SK-N-SH treated with all-trans-retinoic acid at 6 μM for 48 hours (cell line): ENCODE results near the gene PRKAG3.
"Not testable (repeated sequence)": the region's sequence is repeated elsewhere in the genome, so short reads cannot be mapped to it uniquely, and the experiment has no call there.

Source experiments
- ATAC-seq: fragments of 200-7000 bp; cut with Tn5 transposase; 3 replicates; pipeline ENCODE4 v1.9.1; 2020; ENCODE audit warnings: mild to moderate bottlenecking, moderate library complexity
- ARNTL ChIP-seq: fragments of 450-650 bp; formaldehyde crosslinking; IDR thresholded peaks from 2 replicates; pipeline ENCODE4 v1.5.0; 2020; ENCODE audit warnings: low read depth, mild to moderate bottlenecking, moderate library complexity, borderline replicate concordance
- BACH2 ChIP-seq: fragments of 250-450 bp; sonication (Bioruptor Pico); IDR thresholded peaks from 2 replicates; pipeline ENCODE4 v1.9.0; 2021; ENCODE audit warnings: mild to moderate bottlenecking, borderline replicate concordance
- CREB5 ChIP-seq: fragments of 250-450 bp; sonication (Bioruptor Pico); IDR thresholded peaks from 2 replicates; pipeline ENCODE4 v1.5.1; 2020; ENCODE audit warnings: low read depth, mild to moderate bottlenecking, moderate library complexity
- CSDC2 ChIP-seq: fragments of 250-450 bp; sonication (Bioruptor Pico); IDR thresholded peaks from 2 replicates; pipeline ENCODE4 v1.5.0; 2020; ENCODE audit warnings: mild to moderate bottlenecking, moderate library complexity
- CSRNP3 ChIP-seq: fragments of 250-450 bp; sonication (Bioruptor Pico); IDR thresholded peaks from 2 replicates; pipeline ENCODE4 v1.5.1; 2021; ENCODE audit warnings: mild to moderate bottlenecking, moderate library complexity
- ESRRG ChIP-seq: fragments of 250-450 bp; sonication (Bioruptor Pico); IDR thresholded peaks from 2 replicates; pipeline ENCODE4 v1.6.1; 2021; ENCODE audit warnings: mild to moderate bottlenecking
- GLIS3 ChIP-seq: fragments of 250-450 bp; sonication (Bioruptor Pico); IDR thresholded peaks from 2 replicates; pipeline ENCODE4 v1.5.0; 2020; ENCODE audit warnings: mild to moderate bottlenecking, moderate library complexity
- ISL1 ChIP-seq: fragments of 250-450 bp; sonication (Bioruptor Pico); IDR thresholded peaks from 2 replicates; pipeline ENCODE4 v2.1.2; 2022; ENCODE audit warnings: mild to moderate bottlenecking, moderate library complexity
- OSR1 ChIP-seq: fragments of 250-450 bp; sonication (Bioruptor Pico); IDR thresholded peaks from 2 replicates; pipeline ENCODE4 v1.8.0; 2022; ENCODE audit warnings: moderate library complexity, mild to moderate bottlenecking, inconsistent platforms
- POU6F1 ChIP-seq: fragments of 250-450 bp; sonication (Bioruptor Pico); IDR thresholded peaks from 2 replicates; pipeline ENCODE4 v1.8.0; 2021; ENCODE audit warnings: low read depth, mild to moderate bottlenecking, moderate library complexity, borderline replicate concordance
- PPARA ChIP-seq: fragments of 250-450 bp; sonication (Bioruptor Pico); IDR thresholded peaks from 2 replicates; pipeline ENCODE4 v1.5.0; 2020; ENCODE audit warnings: mild to moderate bottlenecking, borderline replicate concordance
- RARB ChIP-seq: fragments of 250-450 bp; sonication (Bioruptor Pico); IDR thresholded peaks from 2 replicates; pipeline ENCODE4 v1.8.0; 2021; ENCODE audit warnings: mild to moderate bottlenecking, moderate library complexity
- TCF4 ChIP-seq: fragments of 250-450 bp; sonication (Bioruptor Pico); IDR thresholded peaks from 2 replicates; pipeline ENCODE4 v1.8.0; 2021; ENCODE audit warnings: mild to moderate bottlenecking, moderate library complexity, borderline replicate concordance
- TOX ChIP-seq: fragments of 250-450 bp; sonication (Bioruptor Pico); IDR thresholded peaks from 2 replicates; pipeline ENCODE4 v1.8.0; 2021; ENCODE audit warnings: mild to moderate bottlenecking, moderate library complexity, borderline replicate concordance
- TSHZ2 ChIP-seq: fragments of 250-450 bp; sonication (Bioruptor Pico); IDR thresholded peaks from 2 replicates; pipeline ENCODE4 v1.5.0; 2020; ENCODE audit warnings: mild to moderate bottlenecking, moderate library complexity
- ZC3H10 ChIP-seq: fragments of 250-450 bp; sonication (Bioruptor Pico); IDR thresholded peaks from 2 replicates; pipeline ENCODE4 v1.5.1; 2021; ENCODE audit warnings: mild to moderate bottlenecking, moderate library complexity
- ZFP30 ChIP-seq: fragments of 450-650 bp; formaldehyde crosslinking; IDR thresholded peaks from 2 replicates; pipeline ENCODE4 v1.5.0; 2022; ENCODE audit warnings: mild to moderate bottlenecking, moderate library complexity
- ZNF565 ChIP-seq: fragments of 450-650 bp; formaldehyde crosslinking; conservative IDR thresholded peaks from 2 replicates; pipeline ENCODE4 v1.5.0; 2020; ENCODE audit warnings: low read depth, mild to moderate bottlenecking, moderate library complexity
- ZNF70 ChIP-seq: fragments of 450-650 bp; formaldehyde crosslinking; IDR thresholded peaks from 2 replicates; pipeline ENCODE4 v1.5.0; 2020; ENCODE audit warnings: mild to moderate bottlenecking, moderate library complexity
- ZNF8 ChIP-seq: fragments of 450-650 bp; formaldehyde crosslinking; IDR thresholded peaks from 2 replicates; pipeline ENCODE4 v1.5.0; 2020; ENCODE audit warnings: mild to moderate bottlenecking, moderate library complexity

PRKAG3 gene

GRCh38 chr2:218780046-218780445 lies 51.6 kb downstream of the PRKAG3 start:
- no peak for ATAC-seq
- TF ChIP-seq TCF4 (CRISPR knock-in tag) (no peak), ZNF565 (no peak)

GRCh38 chr2:218777276-218777990 lies 54.2 kb downstream of the PRKAG3 start:
- TF ChIP-seq ZNF565 = no peak
- no peak for TF ChIP-seq TCF4 (CRISPR knock-in tag)
- no peak for TF ChIP-seq ZC3H10 (CRISPR knock-in tag)
- TF ChIP-seq CSRNP3 (CRISPR knock-in tag) = no peak
- no peak for TF ChIP-seq TSHZ2 (CRISPR knock-in tag)
- TF ChIP-seq ZNF70 (CRISPR knock-in tag) = no peak
- TF ChIP-seq, all 23 proteins: peak for 0
- ATAC-seq = no peak

GRCh38 chr2:218776488-218776887 lies 55.1 kb downstream of the PRKAG3 start:
- no peak for ATAC-seq
- TF ChIP-seq TOX (CRISPR knock-in tag) = no peak
- no peak for TF ChIP-seq ARNTL
- TF ChIP-seq ESRRG (CRISPR knock-in tag) = no peak
- TF ChIP-seq BACH2 (CRISPR knock-in tag) = no peak
- TF ChIP-seq CSRNP3 (CRISPR knock-in tag) = no peak
- no peak for TF ChIP-seq ZNF8 (CRISPR knock-in tag)
- TF ChIP-seq ZC3H10 (CRISPR knock-in tag) = no peak

- no peak for TF ChIP-seq ZNF8 (CRISPR knock-in tag)
- no peak for TF ChIP-seq CREB5 (CRISPR knock-in tag)
- no peak for TF ChIP-seq ZNF565
- no peak for TF ChIP-seq ZFP30 (CRISPR knock-in tag)
- no peak for TF ChIP-seq ZNF70 (CRISPR knock-in tag)
- no peak for TF ChIP-seq OSR1 (CRISPR knock-in tag)
- no peak for TF ChIP-seq RARB (CRISPR knock-in tag)
- no peak for TF ChIP-seq CSDC2
- TF ChIP-seq PPARA (CRISPR knock-in tag) = no peak
- TF ChIP-seq TSHZ2 (CRISPR knock-in tag) = no peak
- TF ChIP-seq ISL1 (CRISPR knock-in tag) = no peak
- TF ChIP-seq TOX (CRISPR knock-in tag) = no peak
- no peak for TF ChIP-seq GLIS3
- TF ChIP-seq POU6F1 (CRISPR knock-in tag) = no peak
- TF ChIP-seq ARNTL = no peak
- TF ChIP-seq ESRRG (CRISPR knock-in tag) = no peak
- no peak for ATAC-seq
These were observed 57.7 kb downstream of the PRKAG3 start for GRCh38 chr2:218773881-218774280.

GRCh38 chr2:218772759-218773158 lies 58.8 kb downstream of the PRKAG3 start:
- ATAC-seq = not testable (repeated sequence)
